ENCODE measurements around the gene CDC123. TPM values are rescaled to one million over a fixed set of nuclear protein-coding genes. Genes with fewer than 3 reads are reported as not detected.
"Not testable (repeated sequence)": the region's sequence is repeated elsewhere in the genome, so short reads cannot be mapped to it uniquely, and the experiment has no call there.

CDC123 gene
- total RNA-seq, 8 experiments from 2014 or later = 51.0 to 178 (median 97.9) TPM

- no peaks in the 10 kb centered on the region for H3K4me1 ChIP-seq (replicated peaks in 1 of 2)
- H3K27ac ChIP-seq = no peak overlapping the region
- in situ Hi-C loops (cut with MboI; ENCODE audit: low pct_unique_long_range_greater_than_20kb in 2 of 9, low sequenced_read_pairs in 9 of 9, unreplicated experiment in 9 of 9) = loop anchor here in 1 of 9 experiments (25.0 kb wide), 1 partner anchor 109 kb away; no protein-coding TSS in a partner anchor
- 67 to 100% (median 94%) methylated on average over 1 to 10 of the region's 10 CpGs for WGBS, 10 experiments
- peak in 2 of 8 experiments; percentile 41 to 68 for ATAC-seq (replicated peaks in 6 of 8)
- no peak overlapping the region for H3K4me3 ChIP-seq
Observed at GRCh38 chr10:12221323-12222298, 25.6 kb downstream of the CDC123 start.

GRCh38 chr10:12225444-12225843 lies 29.5 kb downstream of the CDC123 start:
- 67 to 100% (median 95%) methylated on average over 1 to 2 of the region's 2 CpGs; no CpG with 5 or more reads in 1 of the 10 experiments for WGBS, 10 experiments
- no peak overlapping the region for H3K27ac ChIP-seq

GRCh38 chr10:12226438-12226837 lies 30.4 kb downstream of the CDC123 start:
- in situ Hi-C loops (cut with MboI; ENCODE audit: low pct_unique_long_range_greater_than_20kb in 2 of 9, low sequenced_read_pairs in 9 of 9, unreplicated experiment in 9 of 9) = not testable (repeated sequence)

More at GRCh38 chr10:12225444-12225843, 29.5 kb downstream of the CDC123 start:
- ATAC-seq (replicated peaks in 6 of 8) = no peak
- Histone ChIP-seq H3K4me3 (no peak overlapping the region), H3K4me1 (replicated peaks in 1 of 2) (no peaks in the 10 kb centered on the region)
- in situ Hi-C loops (cut with MboI; ENCODE audit: low pct_unique_long_range_greater_than_20kb in 2 of 9, low sequenced_read_pairs in 9 of 9, unreplicated experiment in 9 of 9) = no loop called here

GRCh38 chr10:12228851-12229250 lies 32.9 kb downstream of the CDC123 start:
- Histone ChIP-seq H3K4me1 (replicated peaks in 1 of 2) (no peaks in the 10 kb centered on the region), H3K4me3 (no peak overlapping the region), H3K27ac (no peak overlapping the region)
- WGBS, 10 experiments = 86 to 100% (median 93%) methylated on average over 1 to 7 of the region's 11 CpGs; no CpG with 5 or more reads in 3 of the 10 experiments
- in situ Hi-C loops (cut with MboI; ENCODE audit: low pct_unique_long_range_greater_than_20kb in 2 of 9, low sequenced_read_pairs in 9 of 9, unreplicated experiment in 9 of 9) = no loop called here
- ATAC-seq (replicated peaks in 6 of 8) = peak in 1 of 8 experiments; percentile 48

More at GRCh38 chr10:12226438-12226837, 30.4 kb downstream of the CDC123 start:
- not testable (repeated sequence) for H3K27ac ChIP-seq; H3K4me1 ChIP-seq (replicated peaks in 1 of 2); ATAC-seq (replicated peaks in 6 of 8); H3K4me3 ChIP-seq
- no CpG with 5 or more reads among the region's 28 CpGs for WGBS, 10 experiments

- 90 to 100% (median 98%) methylated on average over 1 to 5 of the region's 5 CpGs; no CpG with 5 or more reads in 2 of the 10 experiments for WGBS, 10 experiments
- H3K27ac ChIP-seq; in situ Hi-C loops (cut with MboI; ENCODE audit: low pct_unique_long_range_greater_than_20kb in 2 of 9, low sequenced_read_pairs in 9 of 9, unreplicated experiment in 9 of 9); ATAC-seq (replicated peaks in 6 of 8); H3K4me1 ChIP-seq (replicated peaks in 1 of 2); H3K4me3 ChIP-seq: not testable (repeated sequence)
Observed at GRCh38 chr10:12234687-12235086, 38.7 kb downstream of the CDC123 start.

GRCh38 chr10:12235116-12235694 lies 39.2 kb downstream of the CDC123 start:
- H3K4me3 ChIP-seq = no peak overlapping the region
- no peaks in the 10 kb centered on the region for H3K4me1 ChIP-seq (replicated peaks in 1 of 2)
- 79 to 100% (median 93%) methylated on average over 1 to 3 of the region's 3 CpGs; no CpG with 5 or more reads in 1 of the 10 experiments for WGBS, 10 experiments
- in situ Hi-C loops (cut with MboI; ENCODE audit: low pct_unique_long_range_greater_than_20kb in 2 of 9, low sequenced_read_pairs in 9 of 9, unreplicated experiment in 9 of 9) = no loop called here
- H3K27ac ChIP-seq = no peak overlapping the region
- no peak for ATAC-seq (replicated peaks in 6 of 8)

GRCh38 chr10:12235796-12236195 lies 39.8 kb downstream of the CDC123 start:
- in situ Hi-C loops (cut with MboI; ENCODE audit: low pct_unique_long_range_greater_than_20kb in 2 of 9, low sequenced_read_pairs in 9 of 9, unreplicated experiment in 9 of 9) = no loop called here
- peak in 1 of 8 experiments; percentile 28 for ATAC-seq (replicated peaks in 6 of 8)
- Histone ChIP-seq H3K4me3 (no peak overlapping the region), H3K27ac (no peak overlapping the region), H3K4me1 (replicated peaks in 1 of 2) (no peaks in the 10 kb centered on the region)
- WGBS, 10 experiments = 63 to 100% (median 84%) methylated on average over 1 to 4 of the region's 4 CpGs; no CpG with 5 or more reads in 1 of the 10 experiments

- 60 to 100% (median 94%) methylated on average over 2 to 11 of the region's 13 CpGs for WGBS, 10 experiments
- in situ Hi-C loops (cut with MboI; ENCODE audit: low pct_unique_long_range_greater_than_20kb in 2 of 9, low sequenced_read_pairs in 9 of 9, unreplicated experiment in 9 of 9) = no loop called here
- no peak overlapping the region for H3K4me3 ChIP-seq
- no peak for ATAC-seq (replicated peaks in 6 of 8)
- H3K4me1 ChIP-seq (replicated peaks in 1 of 2) = no peaks in the 10 kb centered on the region
- H3K27ac ChIP-seq = no peak overlapping the region
Observed at GRCh38 chr10:12237265-12238220, 41.6 kb downstream of the CDC123 start.

GRCh38 chr10:12238821-12239220 lies 42.8 kb downstream of the CDC123 start:
- in situ Hi-C loops (cut with MboI; ENCODE audit: low pct_unique_long_range_greater_than_20kb in 2 of 9, low sequenced_read_pairs in 9 of 9, unreplicated experiment in 9 of 9) = no loop called here
- WGBS, 10 experiments = 70 to 100% (median 91%) methylated on average over 2 to 5 of the region's 8 CpGs; no CpG with 5 or more reads in 4 of the 10 experiments
- Histone ChIP-seq H3K4me3 (no peak overlapping the region), H3K27ac (no peak overlapping the region), H3K4me1 (replicated peaks in 1 of 2) (no peaks in the 10 kb centered on the region)
- no peak for ATAC-seq (replicated peaks in 6 of 8)

- no peak for ATAC-seq (replicated peaks in 6 of 8)
- Histone ChIP-seq H3K4me1 (replicated peaks in 1 of 2) (no peaks in the 10 kb centered on the region), H3K27ac (no peak overlapping the region), H3K4me3 (no peak overlapping the region)
- WGBS, 10 experiments = 73 to 100% (median 94%) methylated on average over 3 to 6 of the region's 19 CpGs; no CpG with 5 or more reads in 2 of the 10 experiments
- in situ Hi-C loops (cut with MboI; ENCODE audit: low pct_unique_long_range_greater_than_20kb in 2 of 9, low sequenced_read_pairs in 9 of 9, unreplicated experiment in 9 of 9) = no loop called here
Observed at GRCh38 chr10:12241810-12242529, 46.0 kb downstream of the CDC123 start.

GRCh38 chr10:12243864-12244620 lies 48.1 kb downstream of the CDC123 start:
- no peak for ATAC-seq (replicated peaks in 6 of 8)
- in situ Hi-C loops (cut with MboI; ENCODE audit: low pct_unique_long_range_greater_than_20kb in 2 of 9, low sequenced_read_pairs in 9 of 9, unreplicated experiment in 9 of 9) = no loop called here
- WGBS, 10 experiments = 84 to 100% (median 95%) methylated on average over 3 to 14 of the region's 18 CpGs
- Histone ChIP-seq H3K4me3 (no peak overlapping the region), H3K4me1 (replicated peaks in 1 of 2) (no peaks in the 10 kb centered on the region), H3K27ac (peak overlapping the region in 1 of 2 donors; percentile 41)
